ENCODE data around the gene COBLL1.

- TF ChIP-seq TCF7L2 (IDR thresholded peaks at IDR 0.05; ENCODE audit: borderline replicate concordance, low read depth, low read length) (no peak), ZNF792 (tag by site-specific recombination; IDR thresholded peaks at IDR 0.05) (no peak)
These were observed 17.7 kb upstream of the COBLL1 start for GRCh38 chr2:164859251-164859818.

Data from HEK293 (cell line).